LNCAP (cell line): ENCODE measurements around the gene EID2.

Experiments used
- CTCF ChIP-seq: fragments of 450-650 bp; IDR thresholded peaks from 2 replicates; pipeline ENCODE4 v1.5.1; 2017; ENCODE audit warnings: mild to moderate bottlenecking

EID2 gene

DNA sequence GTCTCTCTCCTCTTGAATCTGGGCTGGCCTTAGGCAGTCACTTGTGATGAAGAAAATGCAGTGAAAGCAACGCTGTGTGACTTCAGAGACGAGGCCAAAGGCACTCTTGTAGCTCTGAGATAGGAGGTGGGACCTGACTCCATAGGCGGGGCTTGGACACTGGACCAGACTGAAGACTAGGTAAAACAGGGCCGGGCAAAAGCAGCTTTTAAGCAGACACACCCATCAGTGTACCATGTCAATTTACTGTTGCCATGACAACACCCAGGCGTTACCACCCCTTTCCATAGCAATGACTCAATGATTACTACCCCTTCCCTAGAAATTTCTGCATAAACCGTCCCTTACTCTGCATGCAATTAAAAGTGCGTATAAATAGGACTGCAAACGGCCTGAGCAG is 6.6 kb upstream of the EID2 start:
- TF ChIP-seq CTCF = no peak

GRCh38 chr19:39544911-39545310 is 5.0 kb upstream of the EID2 start:
- no peak for TF ChIP-seq CTCF

DNA sequence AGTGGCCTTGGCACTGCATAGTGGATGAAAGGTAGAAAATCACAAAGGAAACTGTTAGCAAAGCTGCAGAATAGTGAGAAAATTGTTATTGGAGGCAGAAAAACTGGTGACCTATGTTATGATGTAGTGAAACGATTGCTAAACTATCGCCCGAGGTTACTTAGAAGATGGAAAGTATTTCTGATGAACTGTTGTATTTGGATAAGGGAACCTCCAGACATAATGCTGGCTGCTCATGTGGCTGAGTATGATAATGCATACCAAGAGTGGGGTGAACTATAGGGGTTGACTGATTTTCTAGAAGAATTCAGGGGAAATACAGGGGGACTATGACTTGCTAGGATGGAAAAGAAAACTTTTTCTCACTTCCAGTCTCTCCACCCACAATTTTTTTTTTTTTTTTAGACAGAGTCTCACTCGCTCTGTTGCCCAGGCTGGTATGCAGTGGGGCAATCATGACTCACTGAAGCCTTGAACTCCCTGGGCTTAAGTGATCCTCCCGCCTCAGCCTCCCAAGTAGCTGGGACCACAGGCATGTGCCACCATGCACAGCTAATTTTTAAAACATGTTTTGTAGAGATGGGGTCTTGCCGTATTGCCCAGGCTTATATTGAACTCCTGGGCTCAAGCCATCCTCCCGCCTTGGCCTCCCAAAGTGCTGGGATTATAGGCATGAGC is 4.4 kb upstream of the EID2 start:
- no peak for TF ChIP-seq CTCF

GRCh38 chr19:39543477-39543857 is 3.5 kb upstream of the EID2 start:
- TF ChIP-seq CTCF = no peak

DNA sequence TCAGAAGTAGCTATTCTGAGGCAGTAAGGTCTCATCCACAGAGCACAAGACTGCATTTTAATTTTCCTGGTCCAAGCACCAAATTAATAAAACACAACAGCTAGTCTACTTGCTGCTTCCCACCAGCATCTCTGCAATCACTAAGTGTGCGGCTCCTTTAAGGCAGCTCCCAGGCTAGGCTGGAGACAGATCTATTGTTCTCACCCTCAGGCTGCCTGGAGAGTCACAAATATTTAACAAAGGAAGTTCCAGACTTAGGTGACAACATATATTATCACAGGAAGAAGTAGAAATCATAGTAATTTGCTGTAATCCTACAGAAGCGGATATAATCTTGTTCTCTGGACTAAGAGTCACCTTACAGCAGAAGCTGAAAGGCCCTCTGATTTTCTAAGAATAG is 2.2 kb upstream of the EID2 start:
- no peak for TF ChIP-seq CTCF

- no peak; the same call in 1 of the 2 replicates for TF ChIP-seq CTCF
These were observed 342 bp upstream of the EID2 start for GRCh38 chr19:39540333-39540673.

GRCh38 chr19:39539165-39539517 is 820 bp downstream of the EID2 start:
- TF ChIP-seq CTCF = no peak

- TF ChIP-seq CTCF = no peak
These were observed 6.2 kb downstream of the EID2 start for GRCh38 chr19:39533791-39534190.
